ENCODE measurements around the gene MAP3K4.

The MAP3K4 gene

GRCh38 chr6:161029195-161029809, 37.7 kb downstream of the MAP3K4 start:
- Mint-ChIP-seq H3K36me3 (ENCODE audit: low read depth) (no peaks in the 10 kb centered on the region), H3K9me3 (no peaks in the 10 kb centered on the region), H3K4me1 (ENCODE audit: low read depth) (peaks cover 9% of the 10 kb centered on the region), H3K4me3 (no peak overlapping the region), H3K27ac (no peak overlapping the region), H3K27me3 (ENCODE audit: low read depth) (no peaks in the 10 kb centered on the region)

- no peak overlapping the region for H3K4me3 Mint-ChIP-seq
- H3K27ac Mint-ChIP-seq = no peak overlapping the region
- peaks cover 9% of the 10 kb centered on the region for H3K4me1 Mint-ChIP-seq (ENCODE audit: low read depth)
- H3K9me3 Mint-ChIP-seq = no peaks in the 10 kb centered on the region
- H3K27me3 Mint-ChIP-seq (ENCODE audit: low read depth) = no peaks in the 10 kb centered on the region
- peaks cover 5% of the 10 kb centered on the region for H3K36me3 Mint-ChIP-seq (ENCODE audit: low read depth)
Observed at GRCh38 chr6:161031721-161032495, 40.3 kb downstream of the MAP3K4 start.

- H3K36me3 Mint-ChIP-seq (ENCODE audit: low read depth) = peaks cover 10% of the 10 kb centered on the region
- H3K9me3 Mint-ChIP-seq = no peaks in the 10 kb centered on the region
- H3K27ac Mint-ChIP-seq = no peak overlapping the region
- H3K27me3 Mint-ChIP-seq (ENCODE audit: low read depth) = no peaks in the 10 kb centered on the region
- H3K4me3 Mint-ChIP-seq = no peak overlapping the region
- H3K4me1 Mint-ChIP-seq (ENCODE audit: low read depth) = peaks cover 9% of the 10 kb centered on the region
Observed at GRCh38 chr6:161033667-161034066, 42.1 kb downstream of the MAP3K4 start.

- no peak overlapping the region for H3K27ac Mint-ChIP-seq
- peaks cover 12% of the 10 kb centered on the region for H3K36me3 Mint-ChIP-seq (ENCODE audit: low read depth)
- no peaks in the 10 kb centered on the region for H3K27me3 Mint-ChIP-seq (ENCODE audit: low read depth)
- H3K4me3 Mint-ChIP-seq = no peak overlapping the region
- no peaks in the 10 kb centered on the region for H3K9me3 Mint-ChIP-seq
- H3K4me1 Mint-ChIP-seq (ENCODE audit: low read depth) = peaks cover 2% of the 10 kb centered on the region
Observed at GRCh38 chr6:161035182-161035980, 43.8 kb downstream of the MAP3K4 start.

GRCh38 chr6:161035981-161036263, 44.4 kb downstream of the MAP3K4 start:
- H3K9me3 Mint-ChIP-seq = no peaks in the 10 kb centered on the region
- H3K27ac Mint-ChIP-seq = no peak overlapping the region
- H3K4me1 Mint-ChIP-seq (ENCODE audit: low read depth) = peaks cover 2% of the 10 kb centered on the region
- H3K27me3 Mint-ChIP-seq (ENCODE audit: low read depth) = no peaks in the 10 kb centered on the region
- peaks cover 12% of the 10 kb centered on the region for H3K36me3 Mint-ChIP-seq (ENCODE audit: low read depth)
- no peak overlapping the region for H3K4me3 Mint-ChIP-seq

GRCh38 chr6:161037873-161038228, 46.3 kb downstream of the MAP3K4 start:
- no peaks in the 10 kb centered on the region for H3K27me3 Mint-ChIP-seq (ENCODE audit: low read depth)
- H3K36me3 Mint-ChIP-seq (ENCODE audit: low read depth) = peaks cover 12% of the 10 kb centered on the region
- H3K9me3 Mint-ChIP-seq = no peaks in the 10 kb centered on the region
- no peak overlapping the region for H3K4me3 Mint-ChIP-seq
- no peak overlapping the region for H3K27ac Mint-ChIP-seq
- H3K4me1 Mint-ChIP-seq (ENCODE audit: low read depth) = no peaks in the 10 kb centered on the region

GRCh38 chr6:161038229-161039031, 46.9 kb downstream of the MAP3K4 start:
- H3K36me3 Mint-ChIP-seq (ENCODE audit: low read depth) = peaks cover 12% of the 10 kb centered on the region

GRCh38 chr6:161041274-161041673, 49.7 kb downstream of the MAP3K4 start:
- H3K36me3 Mint-ChIP-seq (ENCODE audit: low read depth) = peaks cover 10% of the 10 kb centered on the region
- no peak overlapping the region for H3K27ac Mint-ChIP-seq
- no peak overlapping the region for H3K4me3 Mint-ChIP-seq
- no peaks in the 10 kb centered on the region for H3K27me3 Mint-ChIP-seq (ENCODE audit: low read depth)
- H3K9me3 Mint-ChIP-seq = no peaks in the 10 kb centered on the region
- no peaks in the 10 kb centered on the region for H3K4me1 Mint-ChIP-seq (ENCODE audit: low read depth)

More at GRCh38 chr6:161038229-161039031, 46.9 kb downstream of the MAP3K4 start:
- H3K27ac Mint-ChIP-seq = no peak overlapping the region
- H3K27me3 Mint-ChIP-seq (ENCODE audit: low read depth) = no peaks in the 10 kb centered on the region
- no peaks in the 10 kb centered on the region for H3K9me3 Mint-ChIP-seq
- H3K4me3 Mint-ChIP-seq = no peak overlapping the region
- no peaks in the 10 kb centered on the region for H3K4me1 Mint-ChIP-seq (ENCODE audit: low read depth)

GRCh38 chr6:161044335-161044734, 52.8 kb downstream of the MAP3K4 start:
- Mint-ChIP-seq H3K27me3 (ENCODE audit: low read depth) (no peaks in the 10 kb centered on the region), H3K4me3 (no peak overlapping the region), H3K9me3 (no peaks in the 10 kb centered on the region), H3K27ac (no peak overlapping the region), H3K36me3 (ENCODE audit: low read depth) (peaks cover 3% of the 10 kb centered on the region), H3K4me1 (ENCODE audit: low read depth) (no peaks in the 10 kb centered on the region)

- Mint-ChIP-seq H3K27ac (no peak overlapping the region), H3K9me3 (no peaks in the 10 kb centered on the region), H3K4me1 (ENCODE audit: low read depth) (peaks cover 5% of the 10 kb centered on the region), H3K36me3 (ENCODE audit: low read depth) (peaks cover 5% of the 10 kb centered on the region), H3K27me3 (ENCODE audit: low read depth) (no peaks in the 10 kb centered on the region), H3K4me3 (no peak overlapping the region)
Observed at GRCh38 chr6:161048641-161049040, 57.1 kb downstream of the MAP3K4 start.

- Mint-ChIP-seq H3K4me3 (no peak overlapping the region), H3K27me3 (ENCODE audit: low read depth) (no peaks in the 10 kb centered on the region), H3K4me1 (ENCODE audit: low read depth) (peaks cover 5% of the 10 kb centered on the region), H3K27ac (no peak overlapping the region), H3K9me3 (no peaks in the 10 kb centered on the region), H3K36me3 (ENCODE audit: low read depth) (peaks cover 2% of the 10 kb centered on the region)
Observed at GRCh38 chr6:161050134-161050765, 58.7 kb downstream of the MAP3K4 start.

GRCh38 chr6:161053103-161053502, 61.5 kb downstream of the MAP3K4 start:
- no peak overlapping the region for H3K27ac Mint-ChIP-seq
- peaks cover 4% of the 10 kb centered on the region for H3K36me3 Mint-ChIP-seq (ENCODE audit: low read depth)
- H3K9me3 Mint-ChIP-seq = no peaks in the 10 kb centered on the region
- no peak overlapping the region for H3K4me3 Mint-ChIP-seq
- no peaks in the 10 kb centered on the region for H3K27me3 Mint-ChIP-seq (ENCODE audit: low read depth)
- H3K4me1 Mint-ChIP-seq (ENCODE audit: low read depth) = peaks cover 5% of the 10 kb centered on the region

- Mint-ChIP-seq H3K9me3 (no peaks in the 10 kb centered on the region), H3K4me3 (no peak overlapping the region), H3K27ac (no peak overlapping the region), H3K27me3 (ENCODE audit: low read depth) (no peaks in the 10 kb centered on the region), H3K36me3 (ENCODE audit: low read depth) (peaks cover 4% of the 10 kb centered on the region), H3K4me1 (ENCODE audit: low read depth) (peaks cover 5% of the 10 kb centered on the region)
Observed at GRCh38 chr6:161054876-161055275, 63.3 kb downstream of the MAP3K4 start.

GRCh38 chr6:161056451-161056850, 64.9 kb downstream of the MAP3K4 start:
- Mint-ChIP-seq H3K27me3 (ENCODE audit: low read depth) (no peaks in the 10 kb centered on the region), H3K4me1 (ENCODE audit: low read depth) (no peaks in the 10 kb centered on the region), H3K27ac (no peak overlapping the region), H3K4me3 (no peak overlapping the region), H3K9me3 (no peaks in the 10 kb centered on the region), H3K36me3 (ENCODE audit: low read depth) (peaks cover 3% of the 10 kb centered on the region)

Measured in T-helper 1 cell treated with Interleukin-12 subunit alpha and Interleukin-12 subunit beta and Interleukin-4 antibody, amounts not matched to agents 30 μg/mL and 1 μg/mL, for 36 hours (primary cell).